MM.1S (cell line): ENCODE measurements around the gene CBL.

Experiments used
- CTCF ChIP-seq: fragments of 300-600 bp; sonication (generic); IDR thresholded peaks from 2 replicates; pipeline ENCODE4 v1.5.1; 2016; ENCODE audit warnings: antibody characterized with exemption, low read length, mixed read lengths
- EZH2 ChIP-seq: fragments of 300-600 bp; sonication (generic); optimal IDR thresholded peaks from 2 replicates; pipeline ENCODE3; 2017; ENCODE audit warnings: low read depth, mild to moderate bottlenecking, antibody characterized with exemption, low read length, mixed read lengths
- EZH2phosphoT487 ChIP-seq: fragments of 300-600 bp; sonication (generic); IDR thresholded peaks from 2 replicates; pipeline ENCODE4 v1.6.1; 2018; ENCODE audit warnings: antibody characterized with exemption, low read length

GRCh38 chr11:119277660-119278059 is 71.5 kb downstream of the CBL start:
- TF ChIP-seq CTCF (no peak), EZH2phosphoT487 (no peak), EZH2 (no peak)
